ENCODE data around the gene ZNF518B.

GRCh38 chr4:10403633-10404445, 53.4 kb downstream of the ZNF518B start:
- TF ChIP-seq GATA2 (IDR thresholded peaks at IDR 0.05; ENCODE audit: low read depth, low read length) (no peak), GATA3 (IDR thresholded peaks at IDR 0.05; ENCODE audit: low read depth, low read length) (no peak)

Data from SH-SY5Y (cell line).